LNCaP clone FGC (cell line): ENCODE results near the gene GPR156.

Source experiments
- DNase-seq: peaks from one replicate; pipeline ENCODE4 v3.0.0-alpha.2; 2011; ENCODE audit warnings: low read depth
- H3K4me3 ChIP-seq: 2 replicates; pipeline ENCODE4 v1.5.1; 2011; ENCODE audit warnings: mild to moderate bottlenecking, low read depth, low read length, control low read depth
- CTCF ChIP-seq: IDR thresholded peaks from 2 replicates; pipeline ENCODE4 v1.5.1; 2012; ENCODE audit warnings: mild to moderate bottlenecking; ENCODE audit not compliant: control insufficient read depth, insufficient read depth; ENCODE audit errors: extremely low read depth

Gene GPR156

GRCh38 chr3:120182613-120183511, 102.2 kb downstream of the GPR156 start:
- H3K4me3 ChIP-seq = no peak overlapping the region
- peak; percentile 65 for TF ChIP-seq CTCF
- DNase-seq = no peak

GRCh38 chr3:120181632-120182031, 103.4 kb downstream of the GPR156 start:
- no peak for TF ChIP-seq CTCF
- H3K4me3 ChIP-seq = no peak overlapping the region
- DNase-seq = no peak

- no peak for TF ChIP-seq CTCF
- no peak overlapping the region for H3K4me3 ChIP-seq
- DNase-seq = no peak
Observed at GRCh38 chr3:120180731-120181412, 104.2 kb downstream of the GPR156 start.

GRCh38 chr3:120177707-120178306, 107.2 kb downstream of the GPR156 start:
- no peak for TF ChIP-seq CTCF
- no peak overlapping the region for H3K4me3 ChIP-seq
- no peak for DNase-seq

- H3K4me3 ChIP-seq = no peak overlapping the region
- DNase-seq = peak; percentile 26
- TF ChIP-seq CTCF = no peak
Observed at GRCh38 chr3:120177151-120177550, 107.9 kb downstream of the GPR156 start.

GRCh38 chr3:120174811-120175539, 110.0 kb downstream of the GPR156 start:
- no peak for DNase-seq
- no peak overlapping the region for H3K4me3 ChIP-seq
- TF ChIP-seq CTCF = no peak
